Caco-2 (cell line): ENCODE results near the gene CLECL1. TPM values are rescaled to one million over a fixed set of nuclear protein-coding genes. Genes with fewer than 3 reads are reported as not detected.
"Not testable (repeated sequence)": the region's sequence is repeated elsewhere in the genome, so short reads cannot be mapped to it uniquely, and the experiment has no call there.

Experiments
- BruUV-seq: library from RNA; stranded (reverse); fragments of 400-500 nt; replicated peaks from 2 replicates; lab custom pipeline; 2021; lab: Mats Ljungman, UMichigan
- CTCF ChIA-PET: fragments of 300-600 bp; sonication (Branson Sonifier 250); formaldehyde crosslinking; loops from one replicate; lab custom pipeline; 2022; ENCODE audit warnings: antibody characterized with exemption; lab: Charles Lee
- POLR2A ChIA-PET: fragments of 300-600 bp; sonication (Branson Sonifier 250); formaldehyde crosslinking; loops from one replicate; lab custom pipeline; 2022; ENCODE audit warnings: antibody characterized with exemption; lab: Charles Lee
- DNase-seq, 2 experiments: peaks; one replicate each; pipeline versions ENCODE4 v3.0.0 to v3.0.0-alpha.2; 2020 to 2022
- H3K27me3 ChIP-seq: replicated peaks from 2 replicates; pipeline ENCODE4 v1.6.0; 2011; ENCODE audit warnings: low read length; ENCODE audit not compliant: control insufficient read depth, insufficient read depth
- H3K36me3 ChIP-seq: 2 replicates; pipeline ENCODE4 v1.5.1; 2011; ENCODE audit warnings: low read length; ENCODE audit not compliant: control insufficient read depth, insufficient read depth
- H3K4me1 ChIP-seq: fragments of 250-450 bp; sonication (Bioruptor Pico); 2 replicates; pipeline ENCODE4 v1.5.1; 2020; ENCODE audit warnings: mild to moderate bottlenecking
- H3K4me3 ChIP-seq: 2 replicates; pipeline ENCODE4 v1.5.1; 2011; ENCODE audit warnings: low read depth, mild to moderate bottlenecking, control low read depth, low read length
- H3K9me3 ChIP-seq: fragments of 250-450 bp; sonication (Bioruptor Pico); 2 replicates; pipeline ENCODE4 v1.5.1; 2020; ENCODE audit warnings: mild to moderate bottlenecking, moderate library complexity
- H3K27ac Mint-ChIP-seq: one replicate; pipeline ENCODE4 v1.8.0; 2022; ENCODE audit warnings: mixed read lengths; ENCODE audit not compliant: unreplicated experiment
- H3K27me3 Mint-ChIP-seq: one replicate; pipeline ENCODE4 v1.8.0; 2022; ENCODE audit warnings: mixed read lengths; ENCODE audit not compliant: insufficient read depth, unreplicated experiment
- H3K36me3 Mint-ChIP-seq: one replicate; pipeline ENCODE4 v1.8.0; 2022; ENCODE audit warnings: mild to moderate bottlenecking, mixed read lengths; ENCODE audit not compliant: insufficient read depth, unreplicated experiment
- H3K4me1 Mint-ChIP-seq: one replicate; pipeline ENCODE4 v1.8.0; 2022; ENCODE audit warnings: low read depth, mixed read lengths; ENCODE audit not compliant: unreplicated experiment
- H3K4me3 Mint-ChIP-seq: one replicate; pipeline ENCODE4 v1.8.0; 2022; ENCODE audit warnings: mild to moderate bottlenecking, moderate library complexity, mixed read lengths; ENCODE audit not compliant: unreplicated experiment
- H3K9me3 Mint-ChIP-seq: one replicate; pipeline ENCODE4 v1.8.0; 2022; ENCODE audit warnings: mixed read lengths; ENCODE audit not compliant: unreplicated experiment
- intact Hi-C: fragments of 100-400 bp; cut with micrococcal nuclease; formaldehyde crosslinking; loops from one replicate; pipeline ENCODE4 v1.10.0; 2022; ENCODE audit not compliant: unreplicated experiment
- total RNA-seq: library from RNA; stranded (reverse); gene quantifications from 2 replicates; pipeline ENCODE4 v1.2.3, GENCODE V29; 2022
- TF ChIP-seq, protein P1 (sequence below), 2 experiments: fragments of 200-600 bp in 1 of 2; IDR thresholded peaks; 1 replicate in 1 of 2; 2 replicates in 1 of 2; pipeline versions ENCODE4 v1.5.1 to v1.8.0; 2011 to 2022; ENCODE audit warnings: antibody characterized with exemption in 1 of 2, control low read depth in 1 of 2, inconsistent platforms in 1 of 2, low read depth in 1 of 2, low read length in 1 of 2, mild to moderate bottlenecking in 1 of 2, moderate library complexity in 1 of 2; ENCODE audit not compliant: insufficient read depth in 1 of 2, severe bottlenecking in 1 of 2, unreplicated experiment in 1 of 2

The CLECL1 gene
- total RNA-seq, 1 experiment from 2014 or later: not detected

DNA sequence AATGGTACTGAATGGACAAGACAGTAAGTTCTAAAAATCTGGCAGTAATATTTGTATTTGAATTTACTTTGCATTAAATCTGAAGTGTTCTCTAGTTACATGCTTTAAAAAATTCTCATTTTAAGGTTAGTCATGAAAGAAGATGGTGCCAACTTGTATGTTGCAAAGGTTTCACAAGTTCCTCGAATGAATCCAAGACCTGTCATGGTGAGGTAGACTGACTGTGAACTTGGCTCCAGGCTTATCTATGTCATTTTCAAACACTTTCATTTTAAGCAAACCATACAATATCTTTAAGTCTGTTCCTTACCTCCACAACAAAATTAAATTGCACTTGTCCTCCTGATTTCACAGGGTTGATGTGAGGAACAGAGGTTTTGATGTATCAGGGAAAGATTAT lies 40.0 kb downstream of the CLECL1 start:
- H3K4me3 Mint-ChIP-seq: no peak overlapping the region
- no TSS peak for BruUV-seq
- ChIA-PET CTCF (no interaction called here), POLR2A (no interaction called here)
- no peak overlapping the region for H3K27ac Mint-ChIP-seq
- H3K36me3 Mint-ChIP-seq: peaks cover 13% of the 10 kb centered on the region
- Histone ChIP-seq H3K27me3 (no peaks in the 10 kb centered on the region), H3K4me3 (no peak overlapping the region), H3K36me3 (no peaks in the 10 kb centered on the region), H3K4me1 (no peaks in the 10 kb centered on the region), H3K9me3 (peaks cover 9% of the 10 kb centered on the region; the same call in 1 of the 2 replicates)
- DNase-seq: no peak
- intact Hi-C loops: no loop called here
- H3K27me3 Mint-ChIP-seq: no peaks in the 10 kb centered on the region
- TF ChIP-seq, protein P1, sequence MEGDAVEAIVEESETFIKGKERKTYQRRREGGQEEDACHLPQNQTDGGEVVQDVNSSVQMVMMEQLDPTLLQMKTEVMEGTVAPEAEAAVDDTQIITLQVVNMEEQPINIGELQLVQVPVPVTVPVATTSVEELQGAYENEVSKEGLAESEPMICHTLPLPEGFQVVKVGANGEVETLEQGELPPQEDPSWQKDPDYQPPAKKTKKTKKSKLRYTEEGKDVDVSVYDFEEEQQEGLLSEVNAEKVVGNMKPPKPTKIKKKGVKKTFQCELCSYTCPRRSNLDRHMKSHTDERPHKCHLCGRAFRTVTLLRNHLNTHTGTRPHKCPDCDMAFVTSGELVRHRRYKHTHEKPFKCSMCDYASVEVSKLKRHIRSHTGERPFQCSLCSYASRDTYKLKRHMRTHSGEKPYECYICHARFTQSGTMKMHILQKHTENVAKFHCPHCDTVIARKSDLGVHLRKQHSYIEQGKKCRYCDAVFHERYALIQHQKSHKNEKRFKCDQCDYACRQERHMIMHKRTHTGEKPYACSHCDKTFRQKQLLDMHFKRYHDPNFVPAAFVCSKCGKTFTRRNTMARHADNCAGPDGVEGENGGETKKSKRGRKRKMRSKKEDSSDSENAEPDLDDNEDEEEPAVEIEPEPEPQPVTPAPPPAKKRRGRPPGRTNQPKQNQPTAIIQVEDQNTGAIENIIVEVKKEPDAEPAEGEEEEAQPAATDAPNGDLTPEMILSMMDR (IDR thresholded peaks at IDR 0.05; ENCODE audit: insufficient read depth in 1 of 2, low read depth in 1 of 2, low read length in 1 of 2, severe bottlenecking in 1 of 2, unreplicated experiment in 1 of 2): no peak
- H3K4me1 Mint-ChIP-seq: no peaks in the 10 kb centered on the region
- H3K9me3 Mint-ChIP-seq: peaks cover 38% of the 10 kb centered on the region

DNA sequence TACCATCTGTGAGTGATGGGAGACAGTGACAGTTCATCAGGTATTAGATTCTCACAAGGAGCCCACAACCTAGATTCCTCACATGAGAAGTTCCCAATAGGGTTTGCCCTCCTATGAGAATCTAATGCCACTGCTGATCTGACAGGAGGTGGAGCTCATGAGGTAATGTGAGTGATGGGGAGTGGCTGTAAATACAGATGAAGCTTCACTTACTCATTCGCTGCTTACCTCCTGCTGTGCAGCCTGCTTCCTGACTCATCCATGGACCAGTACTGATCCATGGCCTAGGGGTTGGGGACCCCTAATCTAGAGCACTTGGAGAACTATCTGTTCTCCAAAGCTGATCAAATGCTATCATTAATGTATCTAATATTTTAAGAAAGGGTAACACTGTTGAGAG lies 45.7 kb downstream of the CLECL1 start:
- no peak overlapping the region for H3K4me3 Mint-ChIP-seq

DNA sequence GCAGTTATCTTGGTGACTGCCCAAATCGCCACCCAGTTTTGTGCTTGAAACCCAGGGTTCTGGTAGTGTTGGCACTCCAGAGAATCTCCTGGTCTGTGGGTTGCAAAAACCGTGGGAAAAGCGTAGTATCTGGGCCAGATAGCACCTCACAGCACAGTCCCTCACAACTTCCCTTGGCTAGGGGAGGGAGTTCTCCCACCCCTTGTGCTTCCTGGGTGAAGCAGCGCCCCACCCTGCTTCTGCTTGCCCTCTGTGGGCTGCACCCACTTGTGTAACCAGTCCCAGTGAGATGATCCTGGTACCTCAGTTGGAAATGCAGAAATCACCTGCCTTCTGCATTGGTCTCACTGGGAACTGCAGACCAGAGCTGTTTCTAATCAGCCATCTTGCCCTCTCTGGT lies 47.0 kb downstream of the CLECL1 start:
- H3K9me3 ChIP-seq: peaks cover 11% of the 10 kb centered on the region
- Mint-ChIP-seq H3K4me3 (no peak overlapping the region), H3K4me1 (no peaks in the 10 kb centered on the region), H3K36me3 (peaks cover 5% of the 10 kb centered on the region), H3K27me3 (no peaks in the 10 kb centered on the region), H3K27ac (no peak overlapping the region), H3K9me3 (peaks cover 42% of the 10 kb centered on the region)
- H3K4me3 ChIP-seq: no peak overlapping the region
- H3K4me1 ChIP-seq: 0 out of 2 replicates have a peak, but pooled peaks cover 7% of the 10 kb centered on the region
- ChIA-PET POLR2A (no interaction called here), CTCF (no interaction called here)
- no peaks in the 10 kb centered on the region for H3K27me3 ChIP-seq
- TF ChIP-seq, protein P1 (IDR thresholded peaks at IDR 0.05; ENCODE audit: insufficient read depth in 1 of 2, low read depth in 1 of 2, low read length in 1 of 2, severe bottlenecking in 1 of 2, unreplicated experiment in 1 of 2): no peak
- no peak for DNase-seq
- BruUV-seq: no TSS peak
- intact Hi-C loops: no loop called here
- no peaks in the 10 kb centered on the region for H3K36me3 ChIP-seq

More for the DNA sequence above, 45.7 kb downstream of the CLECL1 start:
- no peaks in the 10 kb centered on the region for H3K4me1 Mint-ChIP-seq
- H3K4me1 ChIP-seq: 0 out of 2 replicates have a peak, but pooled peaks cover 7% of the 10 kb centered on the region
- H3K9me3 ChIP-seq: peaks cover 7% of the 10 kb centered on the region
- ChIA-PET CTCF (no interaction called here), POLR2A (interaction anchor here (0.6 kb wide), 1 partner anchor 65 kb away, joined by 4 read pairs; no protein-coding TSS in a partner anchor)
- peaks cover 5% of the 10 kb centered on the region for H3K36me3 Mint-ChIP-seq
- intact Hi-C loops: no loop called here
- H3K27me3 ChIP-seq: no peaks in the 10 kb centered on the region
- H3K4me3 ChIP-seq: no peak overlapping the region
- H3K36me3 ChIP-seq: no peaks in the 10 kb centered on the region
- no peaks in the 10 kb centered on the region for H3K27me3 Mint-ChIP-seq
- TF ChIP-seq, protein P1 (IDR thresholded peaks at IDR 0.05; ENCODE audit: insufficient read depth in 1 of 2, low read depth in 1 of 2, low read length in 1 of 2, severe bottlenecking in 1 of 2, unreplicated experiment in 1 of 2): no peak
- peaks cover 31% of the 10 kb centered on the region for H3K9me3 Mint-ChIP-seq
- BruUV-seq: no TSS peak
- no peak overlapping the region for H3K27ac Mint-ChIP-seq
- no peak for DNase-seq

DNA sequence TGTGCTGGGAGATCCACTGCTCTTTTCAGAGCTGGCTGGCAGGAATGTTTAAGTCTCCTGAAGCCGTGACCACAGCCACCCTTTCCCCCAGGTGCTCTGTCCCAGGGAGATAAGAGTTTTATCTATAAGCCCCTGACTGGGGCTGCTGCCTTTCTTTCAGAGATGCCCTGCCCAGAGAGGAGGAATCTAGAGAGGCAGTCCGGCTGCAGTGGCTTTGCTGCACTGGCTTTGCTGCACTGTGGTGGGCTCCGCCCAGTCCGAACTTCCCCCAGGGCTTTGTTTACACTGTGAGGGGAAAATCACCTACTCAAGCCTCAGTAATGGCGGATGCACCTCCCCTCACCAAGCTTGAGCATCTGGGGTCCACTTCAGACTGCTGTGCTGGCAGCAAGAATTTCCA lies 47.5 kb downstream of the CLECL1 start:
- intact Hi-C loops, H3K4me1 ChIP-seq, H3K27me3 Mint-ChIP-seq, H3K27ac Mint-ChIP-seq, POLR2A ChIA-PET, H3K4me1 Mint-ChIP-seq, CTCF ChIA-PET, DNase-seq, H3K4me3 ChIP-seq, H3K4me3 Mint-ChIP-seq, H3K36me3 ChIP-seq, H3K27me3 ChIP-seq, BruUV-seq, H3K36me3 Mint-ChIP-seq: not testable (repeated sequence)
- peaks cover 11% of the 10 kb centered on the region for H3K9me3 ChIP-seq
- H3K9me3 Mint-ChIP-seq: peaks cover 47% of the 10 kb centered on the region

DNA sequence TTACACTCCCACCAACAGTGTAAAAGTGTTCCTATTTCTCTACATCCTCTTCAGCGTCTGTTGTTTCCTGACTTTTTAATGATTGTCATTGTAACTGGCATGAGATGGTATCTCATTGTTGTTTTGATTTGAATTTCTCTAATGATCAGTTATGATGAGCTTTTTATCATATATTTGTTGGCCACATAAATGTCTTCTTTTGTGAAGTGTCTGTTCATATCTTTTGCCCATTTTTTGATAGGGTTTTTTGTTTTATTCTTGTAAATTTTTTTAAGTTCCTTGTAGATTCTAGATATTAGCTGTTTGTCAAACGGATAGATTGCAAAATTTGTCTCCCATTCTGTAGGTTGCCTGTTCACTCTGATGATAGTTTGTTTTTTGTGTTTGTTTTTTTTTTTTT lies 49.9 kb downstream of the CLECL1 start:
- BruUV-seq, H3K36me3 ChIP-seq, CTCF ChIA-PET, H3K4me3 ChIP-seq, H3K27ac Mint-ChIP-seq, H3K27me3 Mint-ChIP-seq, H3K36me3 Mint-ChIP-seq, H3K27me3 ChIP-seq, H3K4me3 Mint-ChIP-seq, intact Hi-C loops, H3K4me1 ChIP-seq, POLR2A ChIA-PET, H3K4me1 Mint-ChIP-seq, DNase-seq: not testable (repeated sequence)
- peaks cover 50% of the 10 kb centered on the region for H3K9me3 Mint-ChIP-seq
- peaks cover 11% of the 10 kb centered on the region for H3K9me3 ChIP-seq
